Stimulated activated CD8-positive, alpha-beta memory T cell treated with anti-CD3 and anti-CD28 coated beads, Interleukin-12 subunit alpha, Interleukin-12 subunit beta, amount 100 ng/mL, for 24 hours (primary cell): ENCODE measurements around the gene MEMO1.
"Not testable (repeated sequence)": the region's sequence is repeated elsewhere in the genome, so short reads cannot be mapped to it uniquely, and the experiment has no call there.

Experiments used
- DNase-seq: peaks from one replicate; pipeline ENCODE4 v3.0.0-alpha.2; 2020; ENCODE audit errors: extremely low read depth

Gene MEMO1

GRCh38 chr2:31998731-31999383 is 12.0 kb downstream of the MEMO1 start:
- DNase-seq, result no peak

GRCh38 chr2:31997653-31998052 is 13.2 kb downstream of the MEMO1 start:
- DNase-seq, result no peak

- DNase-seq, result no peak
Measured at GRCh38 chr2:31996571-31997150, 14.1 kb downstream of the MEMO1 start.

- no peak for DNase-seq
Measured at GRCh38 chr2:31992934-31993333, 17.9 kb downstream of the MEMO1 start.

- no peak for DNase-seq
Measured at GRCh38 chr2:31992025-31992579, 18.7 kb downstream of the MEMO1 start.

- no peak for DNase-seq
Measured at GRCh38 chr2:31989946-31990345, 20.9 kb downstream of the MEMO1 start.

GRCh38 chr2:31987454-31988220 is 23.2 kb downstream of the MEMO1 start:
- no peak for DNase-seq

- no peak for DNase-seq
Measured at GRCh38 chr2:31986906-31987305, 23.9 kb downstream of the MEMO1 start.

GRCh38 chr2:31983762-31984467 is 26.9 kb downstream of the MEMO1 start:
- DNase-seq, result no peak

- no peak for DNase-seq
Measured at GRCh38 chr2:31980674-31981356, 30.0 kb downstream of the MEMO1 start.

GRCh38 chr2:31979956-31980355 is 30.9 kb downstream of the MEMO1 start:
- no peak for DNase-seq

GRCh38 chr2:31979018-31979417 is 31.8 kb downstream of the MEMO1 start:
- no peak for DNase-seq

GRCh38 chr2:31978436-31978835 is 32.4 kb downstream of the MEMO1 start:
- no peak for DNase-seq

GRCh38 chr2:31973665-31974064 is 37.1 kb downstream of the MEMO1 start:
- no peak for DNase-seq

- no peak for DNase-seq
Measured at GRCh38 chr2:31972059-31972458, 38.7 kb downstream of the MEMO1 start.

GRCh38 chr2:31969178-31969577 is 41.6 kb downstream of the MEMO1 start:
- no peak for DNase-seq

GRCh38 chr2:31967790-31968189 is 43.0 kb downstream of the MEMO1 start:
- DNase-seq, result no peak

GRCh38 chr2:31966402-31966801 is 44.4 kb downstream of the MEMO1 start:
- DNase-seq, result not testable (repeated sequence)

- no peak for DNase-seq
Measured at GRCh38 chr2:31965094-31965493, 45.7 kb downstream of the MEMO1 start.

- no peak for DNase-seq
Measured at GRCh38 chr2:31962757-31963361, 47.9 kb downstream of the MEMO1 start.

GRCh38 chr2:31958140-31958717 is 52.6 kb downstream of the MEMO1 start:
- DNase-seq, result no peak
